Transverse colon (tissue), 4 donors: Measurements from ENCODE around the gene CANT1. TPM values are rescaled to one million over a fixed set of nuclear protein-coding genes. Genes with fewer than 3 reads are reported as not detected.

ENCODE experiments used
- DNase-seq: peaks from one replicate; pipeline ENCODE4 v3.0.0-alpha.2; 2019
- H3K27ac ChIP-seq, 4 donors: fragments of 200-600 bp; sonication (generic); 2 replicates each; pipeline ENCODE4 v1.5.1; 2016 to 2018; ENCODE audit warnings: inconsistent platforms in 4 of 4
- H3K27me3 ChIP-seq: fragments of 200-600 bp; sonication (generic); 2 replicates; pipeline ENCODE4 v1.5.1; 2017; ENCODE audit warnings: inconsistent platforms
- H3K36me3 ChIP-seq, 4 donors: fragments of 200-600 bp; sonication (generic); 2 replicates each; pipeline ENCODE4 v1.5.1; 2017 to 2019; ENCODE audit warnings: inconsistent platforms in 4 of 4
- H3K4me1 ChIP-seq, 4 donors: fragments of 200-600 bp; sonication (generic); 2 replicates each; pipeline ENCODE4 v1.5.1; 2017 to 2020; ENCODE audit warnings: inconsistent platforms in 4 of 4
- H3K4me3 ChIP-seq, 4 donors: fragments of 200-600 bp; sonication (generic); 1 replicate in 1 of 4; 2 replicates in 3 of 4; pipeline versions ENCODE4 v1.5.1 to v1.6.1; 2017 to 2019; ENCODE audit warnings: inconsistent platforms in 4 of 4
- H3K9me3 ChIP-seq, 2 donors: fragments of 200-600 bp; sonication (generic); 2 replicates each; pipeline ENCODE4 v1.5.1; 2017 to 2019; ENCODE audit warnings: inconsistent platforms in 2 of 2
- EP300 ChIP-seq: sonication (generic); formaldehyde crosslinking; IDR thresholded peaks from one replicate; pipeline ENCODE4 v1.6.1; 2017; ENCODE audit warnings: antibody characterized with exemption, low read depth
- POLR2A ChIP-seq: fragments of 450-650 bp; IDR thresholded peaks from one replicate; pipeline ENCODE4 v1.6.1; 2016; ENCODE audit warnings: antibody characterized with exemption, mild to moderate bottlenecking, moderate library complexity
- POLR2AphosphoS5 ChIP-seq, 3 donors: sonication (generic); formaldehyde crosslinking; IDR thresholded peaks; one replicate each; pipeline ENCODE4 v1.6.1; 2016; ENCODE audit warnings: antibody characterized with exemption in 3 of 3
- WGBS, 2 donors: methylation state at CpG; one replicate each; pipeline ENCODE4 v1.1.5; 2018; ENCODE audit warnings: low coverage in 1 of 2; 5-methylcytosine and 5-hydroxymethylcytosine counted together
- in situ Hi-C, 4 donors: fragments of 200-750 bp; cut with MboI; loops; one replicate each; pipeline versions ENCODE4 v1.15.0 to v1.15.1; 2017; ENCODE audit warnings: low sequenced_read_pairs in 3 of 4, low pct_ligation_motif_present in 1 of 4, low pct_unique_long_range_greater_than_20kb in 1 of 4
- intact Hi-C: fragments of 100-400 bp; cut with DNase I; formaldehyde crosslinking; loops from one replicate; pipeline ENCODE4 v1.15.1; 2023; ENCODE audit warnings: low total_unique reads
- total RNA-seq, 4 donors: library from RNA; depleted of rRNA; stranded (reverse); fragments of >200 nt; gene quantifications; one replicate each; pipeline ENCODE4 v1.1.0, GENCODE V29; 2016
- TF ChIP-seq, protein P1 (sequence below), 5 experiments: fragments of 200-600 bp in 3 of 5; fragments of 450-650 bp in 2 of 5; sonication (generic) in 3 of 5; IDR thresholded peaks; 1 replicate in 2 of 5; 2 replicates in 3 of 5; pipeline ENCODE4 v1.5.1; 2016 to 2017; ENCODE audit warnings: antibody characterized with exemption in 5 of 5, inconsistent platforms in 3 of 5, mild to moderate bottlenecking in 2 of 5, moderate library complexity in 1 of 5

CANT1 gene
- total RNA-seq, 4 donors from 2014 or later = 89.4 to 231 (median 138) TPM

- in situ Hi-C loops = loop anchor here in 3 of 4 donors (10.0 to 25.0 kb wide), 2 partner anchors 333 to 340 kb away; no protein-coding TSS in a partner anchor
- DNase-seq = no peak
- TF ChIP-seq EP300 (no peak), POLR2A (no peak), POLR2AphosphoS5 (IDR thresholded peaks at IDR 0.05) (no peak)
- intact Hi-C loops = loop anchor here (10.0 kb wide), 1 partner anchor 1000 kb away; no protein-coding TSS in a partner anchor
- 77 to 79% methylated on average over 2 of the region's 2 CpGs for WGBS, 2 donors
- Histone ChIP-seq H3K36me3 (no peaks in the 10 kb centered on the region), H3K27me3 (no peaks in the 10 kb centered on the region), H3K4me1 (no peaks in the 10 kb centered on the region), H3K4me3 (no peak overlapping the region), H3K27ac (no peak overlapping the region), H3K9me3 (peaks cover 4 to 9% of the 10 kb centered on the region in 2 donors)
These were observed 44.8 kb upstream of the CANT1 start for GRCh38 chr17:79054200-79054960.

- H3K9me3 ChIP-seq = peaks cover 4 to 9% of the 10 kb centered on the region in 2 donors
- no peak for DNase-seq
- in situ Hi-C loops = loop anchor here in 3 of 4 donors (10.0 to 25.0 kb wide), 2 partner anchors 334 to 341 kb away; no protein-coding TSS in a partner anchor
- H3K27me3 ChIP-seq = no peaks in the 10 kb centered on the region
- no peak for TF ChIP-seq EP300
- TF ChIP-seq, protein P1, sequence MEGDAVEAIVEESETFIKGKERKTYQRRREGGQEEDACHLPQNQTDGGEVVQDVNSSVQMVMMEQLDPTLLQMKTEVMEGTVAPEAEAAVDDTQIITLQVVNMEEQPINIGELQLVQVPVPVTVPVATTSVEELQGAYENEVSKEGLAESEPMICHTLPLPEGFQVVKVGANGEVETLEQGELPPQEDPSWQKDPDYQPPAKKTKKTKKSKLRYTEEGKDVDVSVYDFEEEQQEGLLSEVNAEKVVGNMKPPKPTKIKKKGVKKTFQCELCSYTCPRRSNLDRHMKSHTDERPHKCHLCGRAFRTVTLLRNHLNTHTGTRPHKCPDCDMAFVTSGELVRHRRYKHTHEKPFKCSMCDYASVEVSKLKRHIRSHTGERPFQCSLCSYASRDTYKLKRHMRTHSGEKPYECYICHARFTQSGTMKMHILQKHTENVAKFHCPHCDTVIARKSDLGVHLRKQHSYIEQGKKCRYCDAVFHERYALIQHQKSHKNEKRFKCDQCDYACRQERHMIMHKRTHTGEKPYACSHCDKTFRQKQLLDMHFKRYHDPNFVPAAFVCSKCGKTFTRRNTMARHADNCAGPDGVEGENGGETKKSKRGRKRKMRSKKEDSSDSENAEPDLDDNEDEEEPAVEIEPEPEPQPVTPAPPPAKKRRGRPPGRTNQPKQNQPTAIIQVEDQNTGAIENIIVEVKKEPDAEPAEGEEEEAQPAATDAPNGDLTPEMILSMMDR (IDR thresholded peaks at IDR 0.05) = no peak
- no peak for TF ChIP-seq POLR2A
- TF ChIP-seq POLR2AphosphoS5 (IDR thresholded peaks at IDR 0.05) = no peak
- H3K27ac ChIP-seq = no peak overlapping the region
- H3K4me1 ChIP-seq = no peaks in the 10 kb centered on the region
- intact Hi-C loops = loop anchor here (10.0 kb wide), 1 partner anchor 999 kb away; no protein-coding TSS in a partner anchor
- no peak overlapping the region for H3K4me3 ChIP-seq
- 77 to 83% methylated on average over 1 to 2 of the region's 2 CpGs for WGBS, 2 donors
- no peaks in the 10 kb centered on the region for H3K36me3 ChIP-seq
These were observed 43.8 kb upstream of the CANT1 start for GRCh38 chr17:79053251-79053925.

DNA sequence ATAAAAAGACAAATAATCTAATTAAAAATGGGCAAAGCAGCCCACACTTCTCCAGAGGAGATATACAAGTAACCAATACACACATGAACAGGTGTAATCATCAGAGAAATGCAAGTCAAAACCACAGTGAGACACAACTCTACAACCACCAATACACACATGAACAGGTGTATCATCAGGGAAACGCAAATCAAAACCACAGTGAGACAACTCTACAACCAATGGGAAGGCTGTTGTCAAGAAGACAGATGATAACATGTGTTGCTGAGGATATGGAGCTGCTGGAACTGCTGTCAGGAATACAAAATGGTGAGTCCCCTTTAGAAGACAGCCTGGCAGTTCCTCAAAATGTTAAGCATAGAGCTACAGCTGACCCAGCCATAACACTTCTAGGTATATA is 42.6 kb upstream of the CANT1 start:
- no peak for DNase-seq
- Histone ChIP-seq H3K27ac (no peak overlapping the region), H3K4me3 (no peak overlapping the region), H3K9me3 (peaks cover 4 to 9% of the 10 kb centered on the region in 2 donors), H3K4me1 (peaks cover 0 to 3% (median 0%) of the 10 kb centered on the region in 4 donors), H3K27me3 (no peaks in the 10 kb centered on the region), H3K36me3 (no peaks in the 10 kb centered on the region)
- in situ Hi-C loops (loop anchor here in 3 of 4 donors (10.0 to 25.0 kb wide), 2 partner anchors 335 to 343 kb away; no protein-coding TSS in a partner anchor), intact Hi-C loops (loop anchor here (10.0 kb wide), 1 partner anchor 997 kb away; no protein-coding TSS in a partner anchor)
- WGBS, 2 donors = 50 to 74% methylated on average over 1 of the region's 1 CpG
- no peak for TF ChIP-seq EP300
- TF ChIP-seq, protein P1 (IDR thresholded peaks at IDR 0.05) = no peak
- no peak for TF ChIP-seq POLR2AphosphoS5 (IDR thresholded peaks at IDR 0.05)
- TF ChIP-seq POLR2A = no peak

DNA sequence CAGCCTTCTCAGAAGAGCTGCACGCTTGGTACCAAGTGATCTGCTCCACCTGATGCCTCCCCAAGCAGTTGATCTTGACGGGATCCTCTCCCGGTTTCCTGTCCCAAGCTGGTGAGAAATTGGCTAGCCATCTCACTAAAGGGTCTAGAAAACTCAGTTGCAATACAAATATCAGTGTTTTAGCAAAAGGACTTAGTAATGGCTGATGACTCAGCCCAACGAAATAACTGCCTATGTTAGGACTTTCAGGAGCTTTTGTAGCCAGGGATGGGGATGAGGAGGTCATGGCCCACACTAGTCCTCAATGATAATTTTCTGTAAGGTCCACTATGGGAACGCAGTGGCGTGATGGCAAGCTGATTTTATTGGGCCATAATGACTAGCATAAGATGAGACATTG is 41.7 kb upstream of the CANT1 start:
- in situ Hi-C loops (loop anchor here in 3 of 4 donors (10.0 to 25.0 kb wide), 2 partner anchors 336 to 343 kb away; no protein-coding TSS in a partner anchor), intact Hi-C loops (loop anchor here (10.0 kb wide), 1 partner anchor 997 kb away; no protein-coding TSS in a partner anchor)
- TF ChIP-seq, protein P1 (IDR thresholded peaks at IDR 0.05) = no peak
- TF ChIP-seq POLR2AphosphoS5 (IDR thresholded peaks at IDR 0.05) (no peak), POLR2A (no peak), EP300 (no peak)
- Histone ChIP-seq H3K27me3 (no peaks in the 10 kb centered on the region), H3K36me3 (no peaks in the 10 kb centered on the region), H3K27ac (no peak overlapping the region), H3K4me3 (no peak overlapping the region), H3K4me1 (peaks cover 0 to 3% (median 0%) of the 10 kb centered on the region in 4 donors), H3K9me3 (peaks cover 4 to 9% of the 10 kb centered on the region in 2 donors)
- 87% methylated on average over 6 of the region's 6 CpGs; no CpG with 5 or more reads in 1 of the 2 donors for WGBS, 2 donors
- no peak for DNase-seq
